ENCODE results near the gene ZNF20.

ZNF20 gene

GRCh38 chr19:12117201-12117970, 22.8 kb downstream of the ZNF20 start:
- no peak for TF ChIP-seq CTCF (IDR thresholded peaks at IDR 0.05)
- Histone ChIP-seq H3K27me3 (ENCODE audit: control insufficient read depth, insufficient read depth, low read length) (no peaks in the 10 kb centered on the region), H3K4me3 (ENCODE audit: low read depth, low read length) (no peak overlapping the region), H3K4me2 (ENCODE audit: low read length) (no peak overlapping the region), H3K4me1 (no peaks in the 10 kb centered on the region), H3K9ac (no peak overlapping the region), H3K79me2 (no peaks in the 10 kb centered on the region), H2AFZ (no peak overlapping the region), H3K27ac (no peak overlapping the region), H3K9me3 (ENCODE audit: control insufficient read depth, low read length) (no peaks in the 10 kb centered on the region), H3K36me3 (ENCODE audit: control insufficient read depth, insufficient read depth, low read length) (no peaks in the 10 kb centered on the region)

GRCh38 chr19:12113121-12113520, 27.0 kb downstream of the ZNF20 start:
- Histone ChIP-seq H2AFZ (no peak overlapping the region), H3K4me3 (ENCODE audit: low read depth, low read length) (no peak overlapping the region), H3K79me2 (no peaks in the 10 kb centered on the region), H3K4me2 (ENCODE audit: low read length) (no peak overlapping the region), H3K27ac (no peak overlapping the region), H3K9ac (no peak overlapping the region), H3K27me3 (ENCODE audit: control insufficient read depth, insufficient read depth, low read length) (no peaks in the 10 kb centered on the region), H3K36me3 (ENCODE audit: control insufficient read depth, insufficient read depth, low read length) (no peaks in the 10 kb centered on the region), H3K9me3 (ENCODE audit: control insufficient read depth, low read length) (no peaks in the 10 kb centered on the region), H3K4me1 (no peaks in the 10 kb centered on the region)
- no peak for TF ChIP-seq CTCF (IDR thresholded peaks at IDR 0.05)

- Histone ChIP-seq H3K9ac (no peak overlapping the region), H3K4me1 (no peaks in the 10 kb centered on the region), H3K27ac (no peak overlapping the region), H3K27me3 (ENCODE audit: control insufficient read depth, insufficient read depth, low read length) (no peaks in the 10 kb centered on the region), H3K79me2 (no peaks in the 10 kb centered on the region), H3K4me3 (ENCODE audit: low read depth, low read length) (no peak overlapping the region), H2AFZ (no peak overlapping the region), H3K4me2 (ENCODE audit: low read length) (no peak overlapping the region), H3K36me3 (ENCODE audit: control insufficient read depth, insufficient read depth, low read length) (no peaks in the 10 kb centered on the region), H3K9me3 (ENCODE audit: control insufficient read depth, low read length) (no peaks in the 10 kb centered on the region)
- TF ChIP-seq CTCF (IDR thresholded peaks at IDR 0.05): no peak
Measured at GRCh38 chr19:12112701-12113100, 27.4 kb downstream of the ZNF20 start.

GRCh38 chr19:12111943-12112637, 28.1 kb downstream of the ZNF20 start:
- H3K79me2 ChIP-seq: no peaks in the 10 kb centered on the region
- no peak overlapping the region for H2AFZ ChIP-seq
- no peaks in the 10 kb centered on the region for H3K27me3 ChIP-seq (ENCODE audit: control insufficient read depth, insufficient read depth, low read length)
- TF ChIP-seq CTCF (IDR thresholded peaks at IDR 0.05): no peak
- no peak overlapping the region for H3K27ac ChIP-seq
- H3K4me1 ChIP-seq: no peaks in the 10 kb centered on the region
- H3K9ac ChIP-seq: no peak overlapping the region
- H3K36me3 ChIP-seq (ENCODE audit: control insufficient read depth, insufficient read depth, low read length): no peaks in the 10 kb centered on the region
- H3K9me3 ChIP-seq (ENCODE audit: control insufficient read depth, low read length): no peaks in the 10 kb centered on the region
- H3K4me2 ChIP-seq (ENCODE audit: low read length): no peak overlapping the region
- no peak overlapping the region for H3K4me3 ChIP-seq (ENCODE audit: low read depth, low read length)
